ENCODE data around the gene GYS1. TPM values are rescaled to one million over a fixed set of nuclear protein-coding genes. Genes with fewer than 3 reads are reported as not detected.

The GYS1 gene
- total and polyA plus RNA-seq, 2 donors (not counting 1 experiment from before 2014, with no cell fraction given), result 31.2 to 42.8 TPM

DNA sequence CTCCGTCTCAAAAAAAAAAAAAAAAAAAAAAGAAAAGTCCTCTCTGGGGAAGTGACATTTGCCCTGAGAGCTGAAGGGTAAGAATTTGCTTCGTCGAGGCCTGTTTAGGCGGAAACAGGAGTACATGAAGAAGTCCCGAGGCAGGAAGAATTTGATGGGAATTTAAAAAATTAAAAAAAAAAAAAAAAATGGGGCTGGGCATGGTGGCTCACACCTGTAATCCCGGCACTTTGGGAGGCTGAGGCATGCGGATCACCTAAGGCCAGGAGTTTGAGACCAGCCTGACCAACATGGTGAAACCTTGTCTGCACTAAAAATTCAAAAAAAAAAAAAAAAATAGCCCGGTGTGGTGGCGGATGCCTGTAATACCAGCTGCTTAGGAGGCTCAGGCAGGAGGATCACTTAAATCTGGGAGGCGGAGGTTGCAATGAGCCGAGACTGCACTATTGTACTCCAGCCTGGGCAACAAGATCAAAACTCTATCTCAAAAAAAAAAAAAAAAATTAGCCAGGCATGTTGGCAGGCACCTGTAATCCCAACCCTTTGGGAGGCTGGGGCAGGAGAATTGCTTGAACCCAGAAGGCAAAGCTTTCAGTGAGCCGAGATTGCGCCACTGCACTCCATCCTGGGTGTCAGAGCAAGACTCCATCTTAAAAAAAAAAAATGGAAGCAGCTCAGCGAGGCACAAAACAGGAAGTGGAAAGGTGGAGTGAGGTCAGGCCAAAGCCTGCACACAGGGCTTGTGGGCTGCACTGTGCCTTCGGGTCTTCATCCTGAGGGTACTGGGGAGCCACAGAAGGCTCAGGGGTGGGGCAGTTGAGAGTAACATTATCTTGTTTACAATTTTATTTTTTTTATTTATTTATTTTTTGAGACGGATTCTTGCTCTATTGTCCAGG is 33.5 kb downstream of the GYS1 start:
- no peaks in the 10 kb centered on the region for H3K27me3 ChIP-seq (ENCODE audit: control insufficient read depth, insufficient read depth, low read length)
- H3K36me3 ChIP-seq (ENCODE audit: control insufficient read depth, insufficient read depth, low read length), result peaks cover 19% of the 10 kb centered on the region
- no peak for DNase-seq (ENCODE audit: low read depth in 2 of 2)
- H3K9ac ChIP-seq (ENCODE audit: insufficient read depth, low read length), result no peak overlapping the region
- no peak overlapping the region for H3K27ac ChIP-seq (ENCODE audit: insufficient read depth, low read length)
- no peak overlapping the region for H3K4me3 ChIP-seq (replicated peaks in 1 of 4; ENCODE audit: control extremely low read depth in 1 of 4, insufficient read depth in 1 of 4, low read depth in 3 of 4, low read length in 4 of 4)
- no peak overlapping the region for H3K4me2 ChIP-seq (ENCODE audit: extremely low read depth, insufficient read depth, low read length)
- TF ChIP-seq EZH2 (IDR thresholded peaks at IDR 0.05; ENCODE audit: low read length, missing control alignments), result no peak
- TF ChIP-seq CTCF (conservative IDR thresholded peaks at IDR 0.05 in 1 of 2, IDR thresholded peaks at IDR 0.05 in 1 of 2; ENCODE audit: low read depth in 1 of 2, low read length in 2 of 2), result no peak
- no peaks in the 10 kb centered on the region for H3K9me3 ChIP-seq (ENCODE audit: control insufficient read depth, insufficient read depth, low read depth, low read length)
- H3K4me1 ChIP-seq (ENCODE audit: control insufficient read depth, extremely low read depth, insufficient read depth, low read length), result peaks cover 27% of the 10 kb centered on the region
- no peak overlapping the region for H2AFZ ChIP-seq (ENCODE audit: low read length)
- peaks cover 25% of the 10 kb centered on the region for H3K79me2 ChIP-seq (ENCODE audit: control insufficient read depth, insufficient read depth, low read length)
- H4K20me1 ChIP-seq (ENCODE audit: control insufficient read depth, extremely low read depth, insufficient read depth, low read length), result no peaks in the 10 kb centered on the region

GRCh38 chr19:48958006-48958405 is 35.1 kb downstream of the GYS1 start:
- no peak overlapping the region for H3K4me2 ChIP-seq (ENCODE audit: extremely low read depth, insufficient read depth, low read length)
- no peak overlapping the region for H2AFZ ChIP-seq (ENCODE audit: low read length)
- H4K20me1 ChIP-seq (ENCODE audit: control insufficient read depth, extremely low read depth, insufficient read depth, low read length), result no peaks in the 10 kb centered on the region
- TF ChIP-seq EZH2 (IDR thresholded peaks at IDR 0.05; ENCODE audit: low read length, missing control alignments) (no peak), CTCF (conservative IDR thresholded peaks at IDR 0.05 in 1 of 2, IDR thresholded peaks at IDR 0.05 in 1 of 2; ENCODE audit: low read depth in 1 of 2, low read length in 2 of 2) (no peak)
- peaks cover 19% of the 10 kb centered on the region for H3K36me3 ChIP-seq (ENCODE audit: control insufficient read depth, insufficient read depth, low read length)
- DNase-seq (ENCODE audit: low read depth in 2 of 2), result no peak
- H3K9me3 ChIP-seq (ENCODE audit: control insufficient read depth, insufficient read depth, low read depth, low read length), result no peaks in the 10 kb centered on the region
- H3K27ac ChIP-seq (ENCODE audit: insufficient read depth, low read length), result no peak overlapping the region
- H3K4me1 ChIP-seq (ENCODE audit: control insufficient read depth, extremely low read depth, insufficient read depth, low read length), result peaks cover 16% of the 10 kb centered on the region
- H3K79me2 ChIP-seq (ENCODE audit: control insufficient read depth, insufficient read depth, low read length), result peaks cover 25% of the 10 kb centered on the region
- no peaks in the 10 kb centered on the region for H3K27me3 ChIP-seq (ENCODE audit: control insufficient read depth, insufficient read depth, low read length)
- H3K4me3 ChIP-seq (replicated peaks in 1 of 4; ENCODE audit: control extremely low read depth in 1 of 4, insufficient read depth in 1 of 4, low read depth in 3 of 4, low read length in 4 of 4), result no peak overlapping the region
- no peak overlapping the region for H3K9ac ChIP-seq (ENCODE audit: insufficient read depth, low read length)

DNA sequence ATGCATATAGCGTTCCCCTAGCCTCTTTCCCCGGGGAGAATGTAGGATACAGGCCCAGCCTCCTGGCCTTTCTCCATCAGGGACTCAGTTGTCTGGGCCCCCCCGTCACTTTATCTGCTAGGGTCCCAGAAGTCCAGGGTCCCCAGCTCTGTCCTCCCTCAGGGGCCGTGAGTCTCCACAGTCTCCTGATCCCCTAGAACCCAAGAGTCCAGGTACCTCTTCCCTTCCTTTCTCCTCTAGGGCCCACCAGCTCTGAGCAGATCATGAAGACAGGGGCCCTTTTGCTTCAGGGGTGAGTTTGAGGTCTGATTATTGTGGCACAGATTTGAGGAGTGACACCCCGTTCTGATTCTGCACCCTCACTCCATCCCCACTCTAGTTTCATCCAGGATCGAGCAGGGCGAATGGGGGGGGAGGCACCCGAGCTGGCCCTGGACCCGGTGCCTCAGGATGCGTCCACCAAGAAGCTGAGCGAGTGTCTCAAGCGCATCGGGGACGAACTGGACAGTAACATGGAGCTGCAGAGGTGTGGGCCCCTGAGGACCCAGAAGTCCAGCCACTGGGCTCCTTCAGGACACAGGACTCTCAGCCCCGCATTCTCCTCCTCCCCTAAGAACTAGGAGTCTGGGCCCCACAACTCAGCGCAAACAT is 37.7 kb downstream of the GYS1 start:
- Histone ChIP-seq H3K9ac (ENCODE audit: insufficient read depth, low read length) (peak overlapping the region; percentile 97), H3K27ac (ENCODE audit: insufficient read depth, low read length) (peak overlapping the region; percentile 97), H4K20me1 (ENCODE audit: control insufficient read depth, extremely low read depth, insufficient read depth, low read length) (no peaks in the 10 kb centered on the region), H3K27me3 (ENCODE audit: control insufficient read depth, insufficient read depth, low read length) (no peaks in the 10 kb centered on the region), H3K79me2 (ENCODE audit: control insufficient read depth, insufficient read depth, low read length) (peaks cover 25% of the 10 kb centered on the region), H3K4me2 (ENCODE audit: extremely low read depth, insufficient read depth, low read length) (peak overlapping the region; percentile 95), H2AFZ (ENCODE audit: low read length) (no peak overlapping the region), H3K9me3 (ENCODE audit: control insufficient read depth, insufficient read depth, low read depth, low read length) (no peaks in the 10 kb centered on the region), H3K4me1 (ENCODE audit: control insufficient read depth, extremely low read depth, insufficient read depth, low read length) (peaks cover 11% of the 10 kb centered on the region), H3K36me3 (ENCODE audit: control insufficient read depth, insufficient read depth, low read length) (peaks cover 8% of the 10 kb centered on the region), H3K4me3 (replicated peaks in 1 of 4; ENCODE audit: control extremely low read depth in 1 of 4, insufficient read depth in 1 of 4, low read depth in 3 of 4, low read length in 4 of 4) (peak overlapping the region; percentile 61 to 96 (median 94))
- TF ChIP-seq CTCF (conservative IDR thresholded peaks at IDR 0.05 in 1 of 2, IDR thresholded peaks at IDR 0.05 in 1 of 2; ENCODE audit: low read depth in 1 of 2, low read length in 2 of 2), result no peak
- DNase-seq (ENCODE audit: low read depth in 2 of 2), result no peak

Data from fibroblast of lung (primary cell).